ENCODE measurements around the gene TM9SF1. TPM values are rescaled to one million over a fixed set of nuclear protein-coding genes. Genes with fewer than 3 reads are reported as not detected.

Gene TM9SF1
- total and polyA plus RNA-seq, 2 of the 13 experiments (the other 11 are each of a cell fraction or from before 2014, with no cell fraction given) = 83.2 to 110 TPM

DNA sequence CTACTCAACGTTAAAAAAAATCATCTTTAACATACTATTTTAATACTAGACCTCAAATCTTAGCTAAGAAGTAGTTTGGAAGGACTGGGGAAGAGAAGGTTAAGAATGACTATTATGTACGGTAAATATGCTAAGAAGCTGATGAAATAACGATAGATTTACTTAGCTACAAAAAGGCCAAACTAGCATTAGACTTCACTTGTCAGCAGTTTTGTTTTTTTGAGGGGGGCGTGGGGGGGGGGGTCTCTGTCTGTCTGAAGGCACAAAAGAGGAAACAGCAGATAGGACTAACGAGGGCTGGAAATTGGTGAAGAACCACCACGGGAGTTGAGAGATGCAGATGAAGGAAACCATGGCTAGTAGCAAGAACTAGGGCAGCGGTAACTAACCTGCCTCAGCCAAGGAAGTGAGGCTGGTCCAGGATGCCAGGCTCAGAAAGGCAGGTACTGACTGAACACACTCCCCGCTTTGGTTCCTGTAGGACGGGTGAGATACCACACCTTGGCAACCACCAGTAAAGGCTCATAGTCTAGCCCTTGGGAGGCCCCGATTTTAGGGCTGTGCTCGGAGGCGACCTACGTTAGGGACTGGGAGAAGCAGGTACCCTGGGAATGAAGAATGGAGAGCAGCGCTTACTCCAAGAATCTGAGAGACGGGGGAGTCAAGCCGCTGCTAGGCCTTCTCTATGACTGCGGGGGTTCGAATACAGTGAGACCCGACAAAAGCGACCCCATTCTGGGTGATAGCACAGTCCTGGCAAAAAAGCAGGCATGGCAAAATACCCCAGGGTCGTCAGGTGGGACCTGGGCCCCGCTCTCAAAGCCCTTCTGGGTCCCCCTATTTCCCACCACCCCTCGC, 36.3 kb upstream of the TM9SF1 start (continued):
- TF ChIP-seq ZNF484 (CRISPR knock-in tag; IDR thresholded peaks at IDR 0.05; ENCODE audit: borderline replicate concordance, low read depth) (no peak), SIN3B (IDR thresholded peaks at IDR 0.05; ENCODE audit: low read length) (0 out of 2 replicates have a peak, but pooled peaks have one; percentile 15), TBL1XR1 (IDR thresholded peaks at IDR 0.05; ENCODE audit: borderline replicate concordance, low read length, partially characterized antibody) (peak; percentile 30), SALL2 (CRISPR knock-in tag; IDR thresholded peaks at IDR 0.05) (0 out of 2 replicates have a peak, but pooled peaks have one; percentile 44), ZNF781 (CRISPR knock-in tag; IDR thresholded peaks at IDR 0.05; ENCODE audit: borderline replicate concordance, not compliant biosample characterization) (peak; percentile 57), LCORL (IDR thresholded peaks at IDR 0.05) (no peak), LCORL (CRISPR knock-in tag; IDR thresholded peaks at IDR 0.05) (no peak), ZFP1 (CRISPR knock-in tag; IDR thresholded peaks at IDR 0.05) (peak; percentile 17; the same call in 1 of the 2 replicates), ZBTB8A (CRISPR knock-in tag; IDR thresholded peaks at IDR 0.05; ENCODE audit: borderline replicate concordance, low read depth) (no peak; the same call in 1 of the 2 replicates), ZNF674 (CRISPR knock-in tag; IDR thresholded peaks at IDR 0.05; ENCODE audit: low read depth) (no peak), ZBTB20 (CRISPR knock-in tag; IDR thresholded peaks at IDR 0.05; ENCODE audit: borderline replicate concordance, low read depth) (no peak; the same call in 1 of the 2 replicates), RBM39 (IDR thresholded peaks at IDR 0.05; ENCODE audit: low read depth, low read length, poor library complexity, severe bottlenecking) (no peak), ARID2 (CRISPR knock-in tag; IDR thresholded peaks at IDR 0.05; ENCODE audit: borderline replicate concordance) (peak; percentile 93), ARNTL (CRISPR knock-in tag; IDR thresholded peaks at IDR 0.05) (peak; percentile 51; the same call in 1 of the 2 replicates), ZNF274 (CRISPR knock-in tag; IDR thresholded peaks at IDR 0.05) (peak; percentile 76; the same call in 1 of the 2 replicates)
- TF ChIP-seq, protein P1, sequence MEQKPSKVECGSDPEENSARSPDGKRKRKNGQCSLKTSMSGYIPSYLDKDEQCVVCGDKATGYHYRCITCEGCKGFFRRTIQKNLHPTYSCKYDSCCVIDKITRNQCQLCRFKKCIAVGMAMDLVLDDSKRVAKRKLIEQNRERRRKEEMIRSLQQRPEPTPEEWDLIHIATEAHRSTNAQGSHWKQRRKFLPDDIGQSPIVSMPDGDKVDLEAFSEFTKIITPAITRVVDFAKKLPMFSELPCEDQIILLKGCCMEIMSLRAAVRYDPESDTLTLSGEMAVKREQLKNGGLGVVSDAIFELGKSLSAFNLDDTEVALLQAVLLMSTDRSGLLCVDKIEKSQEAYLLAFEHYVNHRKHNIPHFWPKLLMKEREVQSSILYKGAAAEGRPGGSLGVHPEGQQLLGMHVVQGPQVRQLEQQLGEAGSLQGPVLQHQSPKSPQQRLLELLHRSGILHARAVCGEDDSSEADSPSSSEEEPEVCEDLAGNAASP (CRISPR knock-in tag; IDR thresholded peaks at IDR 0.05; ENCODE audit: borderline replicate concordance) = peak; percentile 21; the same call in 1 of the 2 replicates
- TF ChIP-seq, protein P2, sequence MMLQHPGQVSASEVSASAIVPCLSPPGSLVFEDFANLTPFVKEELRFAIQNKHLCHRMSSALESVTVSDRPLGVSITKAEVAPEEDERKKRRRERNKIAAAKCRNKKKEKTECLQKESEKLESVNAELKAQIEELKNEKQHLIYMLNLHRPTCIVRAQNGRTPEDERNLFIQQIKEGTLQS (CRISPR knock-in tag; IDR thresholded peaks at IDR 0.05) = peak; percentile 40; the same call in 1 of the 2 replicates
- TF ChIP-seq, protein P3, sequence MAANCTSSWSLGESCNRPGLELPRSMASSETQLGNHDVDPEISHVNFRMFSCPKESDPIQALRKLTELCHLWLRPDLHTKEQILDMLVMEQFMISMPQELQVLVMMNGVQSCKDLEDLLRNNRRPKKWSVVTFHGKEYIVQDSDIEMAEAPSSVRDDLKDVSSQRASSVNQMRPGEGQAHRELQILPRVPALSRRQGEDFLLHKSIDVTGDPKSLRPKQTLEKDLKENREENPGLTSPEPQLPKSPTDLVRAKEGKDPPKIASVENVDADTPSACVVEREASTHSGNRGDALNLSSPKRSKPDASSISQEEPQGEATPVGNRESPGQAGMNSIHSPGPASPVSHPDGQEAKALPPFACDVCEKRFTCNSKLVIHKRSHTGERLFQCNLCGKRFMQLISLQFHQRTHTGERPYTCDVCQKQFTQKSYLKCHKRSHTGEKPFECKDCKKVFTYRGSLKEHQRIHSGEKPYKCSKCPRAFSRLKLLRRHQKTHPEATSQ (CRISPR knock-in tag; IDR thresholded peaks at IDR 0.05; ENCODE audit: borderline replicate concordance) = 0 out of 2 replicates have a peak, but pooled peaks have one; percentile 15
- TF ChIP-seq, protein P4, sequence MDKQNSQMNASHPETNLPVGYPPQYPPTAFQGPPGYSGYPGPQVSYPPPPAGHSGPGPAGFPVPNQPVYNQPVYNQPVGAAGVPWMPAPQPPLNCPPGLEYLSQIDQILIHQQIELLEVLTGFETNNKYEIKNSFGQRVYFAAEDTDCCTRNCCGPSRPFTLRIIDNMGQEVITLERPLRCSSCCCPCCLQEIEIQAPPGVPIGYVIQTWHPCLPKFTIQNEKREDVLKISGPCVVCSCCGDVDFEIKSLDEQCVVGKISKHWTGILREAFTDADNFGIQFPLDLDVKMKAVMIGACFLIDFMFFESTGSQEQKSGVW (CRISPR knock-in tag; IDR thresholded peaks at IDR 0.05; ENCODE audit: borderline replicate concordance) = 0 out of 2 replicates have a peak, but pooled peaks have one; percentile 3
- TF ChIP-seq, protein P5, sequence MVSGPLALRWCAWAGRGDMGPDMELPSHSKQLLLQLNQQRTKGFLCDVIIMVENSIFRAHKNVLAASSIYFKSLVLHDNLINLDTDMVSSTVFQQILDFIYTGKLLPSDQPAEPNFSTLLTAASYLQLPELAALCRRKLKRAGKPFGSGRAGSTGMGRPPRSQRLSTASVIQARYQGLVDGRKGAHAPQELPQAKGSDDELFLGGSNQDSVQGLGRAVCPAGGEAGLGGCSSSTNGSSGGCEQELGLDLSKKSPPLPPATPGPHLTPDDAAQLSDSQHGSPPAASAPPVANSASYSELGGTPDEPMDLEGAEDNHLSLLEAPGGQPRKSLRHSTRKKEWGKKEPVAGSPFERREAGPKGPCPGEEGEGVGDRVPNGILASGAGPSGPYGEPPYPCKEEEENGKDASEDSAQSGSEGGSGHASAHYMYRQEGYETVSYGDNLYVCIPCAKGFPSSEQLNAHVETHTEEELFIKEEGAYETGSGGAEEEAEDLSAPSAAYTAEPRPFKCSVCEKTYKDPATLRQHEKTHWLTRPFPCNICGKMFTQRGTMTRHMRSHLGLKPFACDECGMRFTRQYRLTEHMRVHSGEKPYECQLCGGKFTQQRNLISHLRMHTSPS (CRISPR knock-in tag; IDR thresholded peaks at IDR 0.05; ENCODE audit: low read depth) = peak; percentile 62
- TF ChIP-seq, protein P6, sequence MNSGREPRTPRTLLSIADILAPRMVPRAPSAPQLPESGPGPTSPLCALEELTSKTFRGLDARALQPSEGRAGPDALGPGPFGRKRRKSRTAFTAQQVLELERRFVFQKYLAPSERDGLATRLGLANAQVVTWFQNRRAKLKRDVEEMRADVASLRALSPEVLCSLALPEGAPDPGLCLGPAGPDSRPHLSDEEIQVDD (CRISPR knock-in tag; IDR thresholded peaks at IDR 0.05; ENCODE audit: borderline replicate concordance) = peak; percentile 24; the same call in 1 of the 2 replicates
